Stomach (tissue), 4 donors: ENCODE measurements around the gene CNOT9.

Experiments
- CTCF ChIP-seq, 7 experiments: fragments of 450-650 bp in 4 of 7; fragments of 200-600 bp in 3 of 7; sonication (generic) in 3 of 7; IDR thresholded peaks; one replicate each; pipeline ENCODE4 v1.5.1; 2016 to 2019; ENCODE audit warnings: antibody characterized with exemption in 7 of 7, control low read depth in 2 of 7, mild to moderate bottlenecking in 1 of 7
- POLR2AphosphoS5 ChIP-seq, 3 donors: sonication (generic); formaldehyde crosslinking; IDR thresholded peaks; one replicate each; pipeline ENCODE4 v1.6.1; 2016; ENCODE audit warnings: antibody characterized with exemption in 3 of 3

- TF ChIP-seq CTCF (IDR thresholded peaks at IDR 0.05) (no peak), POLR2AphosphoS5 (IDR thresholded peaks at IDR 0.05) (no peak)
Measured at GRCh38 chr2:218523651-218524050, 45.0 kb upstream of the CNOT9 start.
